IMR-90 (cell line): ENCODE measurements around the gene MOCS2. TPM values are rescaled to one million over a fixed set of nuclear protein-coding genes. Genes with fewer than 3 reads are reported as not detected.

ENCODE experiments used
- ATAC-seq: fragments of 200-7000 bp; cut with Tn5 transposase; 2 replicates; pipeline ENCODE4 v1.9.1; 2020; ENCODE audit warnings: low read depth, mild to moderate bottlenecking, moderate library complexity
- BruUV-seq: library from RNA; stranded (reverse); fragments of 400-500 nt; replicated peaks from 2 replicates; lab custom pipeline; 2021; lab: Mats Ljungman, UMichigan
- CTCF ChIA-PET: fragments of 300-600 bp; formaldehyde crosslinking; extraction: SDS; loops from one replicate; lab custom pipeline; 2021; ENCODE audit warnings: antibody characterized with exemption; lab: Yijun Ruan, JAX
- POLR2A ChIA-PET: fragments of 300-600 bp; sonication (Branson Sonifier 250); formaldehyde crosslinking; loops from one replicate; lab custom pipeline; 2022; ENCODE audit warnings: antibody characterized with exemption; ENCODE audit not compliant: unreplicated experiment; lab: Charles Lee
- DNase-seq: peaks from one replicate; pipeline ENCODE4 v3.0.0; 2013
- H2AFZ ChIP-seq: replicated peaks from 2 replicates; pipeline ENCODE3; 2013; ENCODE audit warnings: low read length, mild to moderate bottlenecking; ENCODE audit not compliant: poor library complexity
- H2AK5ac ChIP-seq: 2 replicates; pipeline ENCODE4 v1.6.1; 2013; ENCODE audit warnings: low read depth, low read length, inconsistent platforms
- H2AK9ac ChIP-seq: replicated peaks from 2 replicates; pipeline ENCODE3; 2013; ENCODE audit warnings: mild to moderate bottlenecking, low read depth, low read length, moderate library complexity; ENCODE audit not compliant: poor library complexity
- H2BK120ac ChIP-seq: 2 replicates; pipeline ENCODE4 v1.6.1; 2013; ENCODE audit warnings: low read depth, low read length, inconsistent platforms
- H2BK15ac ChIP-seq: 3 replicates; pipeline ENCODE4 v1.6.1; 2013; ENCODE audit warnings: low read depth, low read length, inconsistent platforms
- H2BK20ac ChIP-seq: 2 replicates; pipeline ENCODE4 v1.6.1; 2013; ENCODE audit warnings: low read depth, mild to moderate bottlenecking, inconsistent platforms, low read length, moderate library complexity
- H2BK5ac ChIP-seq: 2 replicates; pipeline ENCODE4 v1.6.1; 2013; ENCODE audit warnings: mild to moderate bottlenecking, low read depth, low read length, inconsistent platforms; ENCODE audit not compliant: poor library complexity, severe bottlenecking
- H3K14ac ChIP-seq: replicated peaks from 2 replicates; pipeline ENCODE4 v1.6.1; 2013; ENCODE audit warnings: low read depth, low read length, inconsistent platforms
- H3K18ac ChIP-seq: 2 replicates; pipeline ENCODE4 v1.6.1; 2013; ENCODE audit warnings: low read depth, low read length, control low read depth
- H3K23ac ChIP-seq: 2 replicates; pipeline ENCODE4 v1.6.1; 2013; ENCODE audit warnings: low read depth, low read length, inconsistent platforms
- H3K27ac ChIP-seq: 2 replicates; pipeline ENCODE4 v1.5.1; 2013; ENCODE audit warnings: mild to moderate bottlenecking, control low read depth, low read length; ENCODE audit not compliant: insufficient read depth
- H3K27me3 ChIP-seq: 2 replicates; pipeline ENCODE4 v1.6.1; 2013; ENCODE audit warnings: low read length; ENCODE audit not compliant: control insufficient read depth, insufficient read depth
- H3K36me3 ChIP-seq: 2 replicates; pipeline ENCODE4 v1.6.1; 2013; ENCODE audit warnings: low read length, mixed read lengths; ENCODE audit not compliant: control insufficient read depth, insufficient read depth
- H3K4ac ChIP-seq: 2 replicates; pipeline ENCODE4 v1.6.1; 2013; ENCODE audit warnings: low read depth, low read length, inconsistent platforms
- H3K4me1 ChIP-seq: 2 replicates; pipeline ENCODE4 v1.6.1; 2013; ENCODE audit warnings: low read length, mixed read lengths; ENCODE audit not compliant: control insufficient read depth, insufficient read depth
- H3K4me2 ChIP-seq: 2 replicates; pipeline ENCODE4 v1.6.1; 2013; ENCODE audit warnings: low read depth, mild to moderate bottlenecking, control low read depth, low read length, moderate library complexity
- H3K4me3 ChIP-seq: 2 replicates; pipeline ENCODE4 v1.5.1; 2013; ENCODE audit warnings: low read depth, mild to moderate bottlenecking, control low read depth, low read length, moderate library complexity; ENCODE audit not compliant: insufficient read depth
- H3K56ac ChIP-seq: 2 replicates; pipeline ENCODE4 v1.6.1; 2013; ENCODE audit warnings: low read length, inconsistent platforms; ENCODE audit not compliant: insufficient read depth; ENCODE audit errors: extremely low read depth
- H3K79me1 ChIP-seq, 2 experiments: 2 replicates each; pipeline ENCODE4 v1.6.1; 2013; ENCODE audit warnings: low read length in 2 of 2, inconsistent platforms in 1 of 2, low read depth in 1 of 2
- H3K9ac ChIP-seq: 2 replicates; pipeline ENCODE4 v1.6.1; 2013; ENCODE audit warnings: low read depth, low read length, control low read depth
- H3K9me1 ChIP-seq: 2 replicates; pipeline ENCODE4 v1.6.1; 2013; ENCODE audit warnings: low read length, inconsistent platforms; ENCODE audit not compliant: insufficient read depth
- H3K9me3 ChIP-seq: 2 replicates; pipeline ENCODE4 v1.6.1; 2013; ENCODE audit warnings: low read length; ENCODE audit not compliant: control insufficient read depth, insufficient read depth
- H4K20me1 ChIP-seq: 2 replicates; pipeline ENCODE4 v1.6.1; 2013; ENCODE audit warnings: low read length, inconsistent platforms; ENCODE audit not compliant: insufficient read depth
- H4K5ac ChIP-seq: 2 replicates; pipeline ENCODE4 v1.6.1; 2013; ENCODE audit warnings: mild to moderate bottlenecking, low read depth, low read length, control low read depth
- H4K8ac ChIP-seq, 2 experiments: 2 replicates each; pipeline ENCODE4 v1.6.1; 2013; ENCODE audit warnings: low read depth in 2 of 2, low read length in 2 of 2, control low read depth in 1 of 2, inconsistent platforms in 1 of 2
- H4K91ac ChIP-seq: 2 replicates; pipeline ENCODE4 v1.6.1; 2013; ENCODE audit warnings: low read depth, low read length, inconsistent platforms; ENCODE audit not compliant: insufficient read depth
- CHD1 ChIP-seq: IDR thresholded peaks from 2 replicates; pipeline ENCODE4 v1.6.1; 2012; ENCODE audit warnings: low read depth, low read length, improper control_type of control experiment
- CTCF ChIP-seq: conservative IDR thresholded peaks from 2 replicates; pipeline ENCODE4 v1.5.1; 2012; ENCODE audit warnings: mild to moderate bottlenecking, low read depth, low read length, improper control_type of control experiment
- MAZ ChIP-seq: IDR thresholded peaks from 2 replicates; pipeline ENCODE4 v1.6.1; 2012; ENCODE audit warnings: low read depth, mild to moderate bottlenecking, low read length, improper control_type of control experiment, moderate library complexity, borderline replicate concordance
- MXI1 ChIP-seq: IDR thresholded peaks from 2 replicates; pipeline ENCODE4 v1.6.1; 2012; ENCODE audit warnings: low read depth, mild to moderate bottlenecking, low read length, moderate library complexity, borderline replicate concordance
- NFE2L2 ChIP-seq: fragments of 150-350 bp; IDR thresholded peaks from 2 replicates; pipeline ENCODE4 v1.6.1; 2016; ENCODE audit warnings: low read depth, mild to moderate bottlenecking, low read length
- POLR2A ChIP-seq: IDR thresholded peaks from 2 replicates; pipeline ENCODE4 v1.6.1; 2012; ENCODE audit warnings: mild to moderate bottlenecking, low read depth, low read length
- RAD21 ChIP-seq: IDR thresholded peaks from 2 replicates; pipeline ENCODE4 v1.6.1; 2012; ENCODE audit warnings: low read length, improper control_type of control experiment
- RFX5 ChIP-seq: IDR thresholded peaks from 2 replicates; pipeline ENCODE4 v1.8.0; 2012; ENCODE audit warnings: low read depth, mild to moderate bottlenecking, low read length, moderate library complexity
- USF2 ChIP-seq: fragments of 150-350 bp; IDR thresholded peaks from 2 replicates; pipeline ENCODE4 v1.6.1; 2017; ENCODE audit warnings: mild to moderate bottlenecking, antibody characterized with exemption, low read length, low read depth
- WGBS, 2 experiments: methylation state at CpG; one replicate each; pipeline versions ENCODE4 v1.1.5 to v1.1.7; 2013; ENCODE audit warnings: missing lambda C conversion rate in 2 of 2; ENCODE audit not compliant: insufficient read length in 1 of 2; ENCODE audit errors: extremely low coverage in 2 of 2; 5-methylcytosine and 5-hydroxymethylcytosine counted together
- dilution Hi-C: fragments of 300-500 bp; cut with HindIII; formaldehyde crosslinking; loops from one replicate; pipeline ENCODE4 v1.14.3; 2018; ENCODE audit warnings: low sequenced_read_pairs; ENCODE audit not compliant: unreplicated experiment
- in situ Hi-C: fragments of 300-500 bp; cut with MboI; formaldehyde crosslinking; loops from 3 replicates; pipeline ENCODE4 v1.14.3; 2019; ENCODE audit warnings: low sequenced_read_pairs, inconsistent platforms, mixed read lengths
- intact Hi-C: fragments of 100-400 bp; cut with micrococcal nuclease; formaldehyde crosslinking; loops from 2 replicates; pipeline ENCODE4 v1.10.0; 2022
- polyA plus RNA-seq, 3 experiments: library from polyadenylated mRNA; depleted of rRNA; stranded (reverse); fragments of >200 nt; gene quantifications; 2 replicates each; pipeline ENCODE4 v1.2.3, GENCODE V29; 2012; ENCODE audit warnings: low replicate concordance in 1 of 3
- total RNA-seq: library from RNA; depleted of rRNA; stranded (reverse); fragments of >200 nt; gene quantifications from 2 replicates; pipeline ENCODE4 v1.2.3, GENCODE V29; 2012
- TF ChIP-seq, protein P1 (sequence below): fragments of 150-350 bp; IDR thresholded peaks from 2 replicates; pipeline ENCODE4 v1.6.1; 2016; ENCODE audit warnings: low read depth, mild to moderate bottlenecking, low read length, moderate library complexity, borderline replicate concordance

The MOCS2 gene
- total and polyA plus RNA-seq, 2 of the 4 experiments (the other 2 are of a cell fraction) = 36.4 to 40.0 TPM

DNA sequence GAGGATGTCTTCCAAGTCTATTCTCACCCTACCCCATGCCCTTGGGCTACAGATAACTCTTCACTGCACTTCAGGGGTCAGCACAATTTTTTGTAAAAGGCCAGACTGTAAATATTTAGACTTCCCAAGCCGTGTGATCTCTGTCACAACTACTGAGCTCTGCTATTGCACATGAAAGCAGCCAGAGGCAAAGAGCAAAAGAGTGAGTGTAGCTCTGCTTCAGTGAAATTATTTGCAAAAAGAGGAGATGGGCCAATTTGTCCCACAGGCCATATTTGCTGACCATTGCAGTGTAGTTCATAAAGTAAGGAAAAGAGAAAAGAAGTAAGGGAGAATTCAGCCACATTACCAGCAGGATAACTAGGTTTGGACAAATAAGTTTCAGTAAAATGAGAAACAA is 7.0 kb upstream of the MOCS2 start:
- Histone ChIP-seq H4K20me1 (no peaks in the 10 kb centered on the region), H3K4me1 (no peaks in the 10 kb centered on the region), H2BK120ac (no peak overlapping the region), H2AFZ (no peak overlapping the region), H3K36me3 (no peaks in the 10 kb centered on the region), H3K9me1 (no peaks in the 10 kb centered on the region), H2AK5ac (no peak overlapping the region), H2BK20ac (no peak overlapping the region), H3K4me3 (no peak overlapping the region), H4K8ac (no peak overlapping the region), H2BK5ac (no peak overlapping the region), H3K9me3 (no peaks in the 10 kb centered on the region), H4K5ac (no peak overlapping the region), H3K18ac (no peak overlapping the region), H3K4me2 (no peak overlapping the region), H3K4ac (no peak overlapping the region), H3K79me1 (no peaks in the 10 kb centered on the region), H2AK9ac (no peak overlapping the region), H3K14ac (no peak overlapping the region), H4K91ac (no peak overlapping the region), H2BK15ac (no peak overlapping the region), H3K27me3 (no peaks in the 10 kb centered on the region; the same call in 1 of the 2 replicates), H3K23ac (no peak overlapping the region), H3K27ac (no peak overlapping the region), H3K9ac (no peak overlapping the region), H3K56ac (no peak overlapping the region)
- in situ Hi-C loops = no loop called here
- dilution Hi-C loops = no loop called here
- no peak for DNase-seq
- BruUV-seq = no TSS peak
- WGBS, 2 experiments = no CpG with 5 or more reads among the region's 1 CpG
- intact Hi-C loops = no loop called here
- TF ChIP-seq CTCF (no peak), MAZ (no peak), POLR2A (no peak), MXI1 (no peak), USF2 (no peak), RAD21 (no peak), CHD1 (no peak), NFE2L2 (no peak), RFX5 (no peak)
- TF ChIP-seq, protein P1, sequence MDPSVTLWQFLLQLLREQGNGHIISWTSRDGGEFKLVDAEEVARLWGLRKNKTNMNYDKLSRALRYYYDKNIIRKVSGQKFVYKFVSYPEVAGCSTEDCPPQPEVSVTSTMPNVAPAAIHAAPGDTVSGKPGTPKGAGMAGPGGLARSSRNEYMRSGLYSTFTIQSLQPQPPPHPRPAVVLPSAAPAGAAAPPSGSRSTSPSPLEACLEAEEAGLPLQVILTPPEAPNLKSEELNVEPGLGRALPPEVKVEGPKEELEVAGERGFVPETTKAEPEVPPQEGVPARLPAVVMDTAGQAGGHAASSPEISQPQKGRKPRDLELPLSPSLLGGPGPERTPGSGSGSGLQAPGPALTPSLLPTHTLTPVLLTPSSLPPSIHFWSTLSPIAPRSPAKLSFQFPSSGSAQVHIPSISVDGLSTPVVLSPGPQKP = no peak
- ChIA-PET CTCF (interaction anchor here (2.0 kb wide), 1 partner anchor 1113 kb away, joined by 5 read pairs; no protein-coding TSS in a partner anchor), POLR2A (no interaction called here)
- peak; percentile 46 for ATAC-seq
